GM18909 (cell line): Measurements from ENCODE around the gene B4GALNT4.
"Not testable (repeated sequence)": the region's sequence is repeated elsewhere in the genome, so short reads cannot be mapped to it uniquely, and the experiment has no call there.

ENCODE experiments used
- ATAC-seq: cut with Tn5 transposase; IDR thresholded peaks from one replicate; pipeline ENCODE4 v1.9.1; 2021; ENCODE audit warnings: mild to moderate bottlenecking; ENCODE audit not compliant: unreplicated experiment, poor library complexity

B4GALNT4 gene

DNA sequence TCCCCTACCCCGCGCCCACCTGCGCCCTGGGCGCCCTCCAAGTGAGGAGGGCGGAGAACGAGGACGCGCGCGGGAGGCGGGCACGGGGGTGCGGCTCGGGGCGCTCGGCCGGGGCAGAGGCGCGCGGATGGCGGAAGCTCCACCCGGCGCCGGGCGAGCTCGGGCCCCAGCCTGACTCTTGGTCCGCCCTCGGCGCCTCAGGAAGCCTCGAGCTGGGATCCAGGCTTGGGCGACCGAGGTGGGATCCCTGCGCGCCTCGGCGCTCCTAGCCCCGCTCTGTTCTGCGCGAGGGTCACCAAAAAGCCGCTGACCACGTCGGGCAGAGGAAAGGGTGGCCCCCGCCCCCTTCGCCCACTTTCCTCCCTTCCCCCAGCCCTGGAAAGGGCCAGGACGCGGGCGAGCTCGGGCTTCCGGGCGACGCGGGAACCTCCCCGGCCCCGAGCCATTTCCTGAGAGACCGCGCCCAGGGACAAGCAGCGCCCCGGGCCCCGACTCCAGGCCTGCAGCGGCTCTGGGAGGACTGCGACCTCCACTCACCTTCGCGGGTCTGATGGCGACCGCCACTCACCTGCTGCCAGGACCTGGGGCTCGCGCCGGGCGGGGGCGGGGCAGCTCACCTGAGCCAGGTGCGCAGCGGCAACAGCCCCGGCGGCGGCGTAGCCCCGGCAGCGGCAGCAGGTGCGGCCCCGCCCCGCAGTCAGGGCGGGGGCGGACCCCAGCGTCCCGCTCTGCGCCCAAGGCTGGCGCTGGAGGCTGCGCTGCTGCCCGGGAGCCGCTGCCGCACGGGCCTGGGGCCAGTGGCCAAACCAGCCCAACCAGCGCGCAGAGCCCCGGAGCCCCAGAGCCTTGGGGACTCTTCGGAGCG is 47.7 kb downstream of the B4GALNT4 start:
- ATAC-seq = no peak

DNA sequence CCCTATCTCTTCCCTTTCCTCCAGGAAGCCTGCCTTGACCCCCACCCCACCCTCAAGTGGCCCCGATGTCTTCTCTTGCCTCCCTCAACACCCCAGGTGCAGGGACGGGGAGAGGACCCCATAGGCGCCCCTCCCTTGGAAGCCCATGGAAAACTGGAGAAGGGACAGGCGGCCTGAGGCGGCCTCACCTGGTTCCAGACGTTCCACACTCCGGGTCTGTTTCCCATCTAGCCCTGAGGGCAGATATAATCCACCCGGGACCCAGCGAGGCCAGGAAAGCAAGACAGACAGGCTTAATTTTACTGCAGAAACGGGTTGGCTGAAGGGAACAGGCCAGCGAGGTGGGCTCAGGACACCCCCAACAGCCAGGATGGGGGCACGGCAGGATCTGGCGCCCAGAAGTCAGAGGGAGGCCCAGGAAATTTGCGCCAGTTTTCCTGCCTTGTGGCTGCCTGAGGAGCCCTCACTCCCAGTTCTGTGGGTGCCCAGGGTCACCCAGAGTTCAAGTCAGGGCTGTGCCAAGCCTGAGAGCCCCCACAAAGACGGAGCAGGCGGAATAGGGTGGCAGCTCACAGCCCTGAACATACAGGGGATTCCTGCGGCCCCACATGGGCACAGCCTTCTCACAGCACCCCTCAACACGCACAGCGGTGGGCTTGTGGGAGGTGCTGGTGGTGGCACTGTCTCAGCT is 48.5 kb downstream of the B4GALNT4 start:
- no peak for ATAC-seq

DNA sequence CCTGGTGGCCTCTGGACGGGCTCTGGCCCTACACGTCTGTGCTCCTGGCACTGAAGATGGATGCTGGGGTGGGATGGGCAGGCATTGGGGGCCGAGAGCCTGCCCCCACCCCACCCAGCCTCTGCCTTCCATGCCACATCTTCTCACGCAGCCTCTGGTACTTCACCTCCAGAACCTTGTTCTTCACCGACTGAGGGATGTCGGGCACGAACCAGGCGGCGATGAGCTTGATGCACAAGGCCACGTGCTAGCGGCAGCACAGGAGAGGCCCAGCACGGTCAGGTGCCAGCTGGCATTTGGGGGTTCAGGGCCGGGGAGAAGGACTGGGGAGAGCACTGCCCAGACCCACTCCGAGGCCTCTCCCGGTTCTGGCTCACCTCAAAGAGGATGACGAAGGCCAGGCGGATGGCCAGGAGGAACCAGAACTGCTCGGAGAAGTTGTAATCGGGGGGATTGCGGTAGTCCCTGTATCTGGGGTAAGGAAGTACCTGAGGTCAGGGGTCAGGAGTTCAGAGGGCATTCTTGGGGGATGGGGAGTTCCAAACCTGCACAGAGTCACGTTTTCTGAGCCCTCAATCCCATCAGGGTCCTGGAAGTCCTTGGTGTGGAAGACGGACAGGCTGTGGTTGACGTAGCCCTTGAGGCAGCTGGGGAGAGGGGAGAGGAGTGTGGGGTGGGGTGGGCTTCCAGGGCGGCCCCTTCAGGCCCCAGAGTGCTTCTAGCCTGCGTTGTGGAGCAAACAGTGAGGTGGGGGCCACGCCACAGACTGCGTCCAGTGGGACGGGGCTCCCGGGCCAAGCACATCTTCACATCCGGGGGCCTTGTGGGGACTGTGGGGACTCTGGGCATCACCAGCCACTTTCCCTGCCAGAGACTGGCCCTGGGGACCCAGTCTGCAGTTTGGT is 49.3 kb downstream of the B4GALNT4 start:
- ATAC-seq = no peak

DNA sequence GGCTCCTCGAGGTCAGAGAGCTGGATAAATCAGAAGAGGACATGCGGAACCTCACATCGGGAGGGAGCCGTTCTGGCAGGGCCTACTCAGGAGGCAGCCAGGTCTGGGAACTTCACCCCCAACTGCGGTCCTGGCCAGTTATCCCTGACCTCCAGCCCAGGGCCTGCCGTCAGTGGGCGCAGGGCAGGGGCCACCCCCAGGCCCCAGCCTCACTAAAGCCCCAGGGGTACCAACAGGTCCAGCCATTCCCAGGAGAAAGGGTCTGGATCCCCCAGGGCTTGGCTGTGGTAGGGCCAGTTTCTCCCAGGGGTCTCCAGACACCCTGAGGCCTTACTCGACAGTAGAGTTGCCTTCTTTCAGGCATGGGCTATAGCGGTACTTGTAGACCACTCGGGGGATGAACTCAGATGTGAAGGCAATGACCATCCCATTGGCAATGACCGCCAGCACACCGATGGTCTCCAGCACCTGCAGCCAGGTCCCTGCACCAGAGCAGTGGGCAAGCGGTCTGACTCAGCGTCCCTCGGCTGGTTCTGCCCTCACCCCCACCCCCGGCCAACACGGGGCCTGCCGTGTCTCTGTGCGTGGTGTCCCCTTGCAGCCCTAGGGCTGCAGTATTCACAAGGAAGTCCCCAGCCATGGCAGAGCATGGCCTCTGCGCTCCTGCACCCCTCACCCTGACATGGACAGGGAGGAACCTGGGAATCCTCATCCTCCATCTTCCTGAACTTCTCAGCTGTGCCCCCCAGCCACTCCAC is 50.1 kb downstream of the B4GALNT4 start:
- no peak for ATAC-seq

DNA sequence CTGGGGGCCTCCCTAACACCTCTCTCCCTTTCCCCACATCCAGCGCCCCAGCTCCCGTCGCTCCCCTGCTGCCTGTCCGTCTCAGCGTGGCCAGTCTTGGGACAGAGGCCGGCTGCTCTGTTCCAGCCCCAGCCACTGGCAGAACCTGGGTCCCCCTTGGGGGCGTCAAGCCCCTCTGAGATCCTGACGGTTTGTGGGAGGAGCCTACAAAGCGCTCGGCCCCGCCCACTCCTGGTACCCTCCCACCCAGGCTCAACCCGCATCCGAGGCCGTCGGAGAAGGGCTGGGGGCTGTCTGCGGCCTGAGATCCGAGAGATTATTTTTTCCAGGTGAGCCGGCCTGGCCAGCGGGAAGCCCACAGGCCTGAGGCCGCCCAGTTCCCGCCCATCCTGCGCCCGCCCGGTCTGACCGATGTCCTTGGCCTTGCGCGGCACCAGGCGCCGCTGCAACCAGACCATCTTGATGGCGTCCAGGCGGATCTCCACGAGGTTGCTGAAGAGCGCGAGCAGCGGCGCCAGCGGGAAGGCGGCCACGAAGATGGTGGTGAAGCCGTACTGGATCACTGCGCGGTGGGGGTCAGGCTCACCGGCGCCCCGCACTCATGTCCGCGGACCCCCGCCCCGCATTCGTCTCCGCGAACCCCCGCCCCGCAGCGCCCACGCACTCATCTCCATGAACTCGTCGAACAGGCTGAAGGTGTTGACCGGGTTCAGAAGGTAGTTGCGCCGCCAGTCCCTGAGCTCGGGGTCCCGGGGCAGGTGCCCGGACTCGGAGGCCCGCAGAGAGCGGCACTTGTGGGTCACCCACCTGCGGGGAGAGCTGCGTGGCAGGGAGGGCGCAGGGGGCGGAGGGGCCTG is 51.0 kb downstream of the B4GALNT4 start:
- ATAC-seq = no peak

DNA sequence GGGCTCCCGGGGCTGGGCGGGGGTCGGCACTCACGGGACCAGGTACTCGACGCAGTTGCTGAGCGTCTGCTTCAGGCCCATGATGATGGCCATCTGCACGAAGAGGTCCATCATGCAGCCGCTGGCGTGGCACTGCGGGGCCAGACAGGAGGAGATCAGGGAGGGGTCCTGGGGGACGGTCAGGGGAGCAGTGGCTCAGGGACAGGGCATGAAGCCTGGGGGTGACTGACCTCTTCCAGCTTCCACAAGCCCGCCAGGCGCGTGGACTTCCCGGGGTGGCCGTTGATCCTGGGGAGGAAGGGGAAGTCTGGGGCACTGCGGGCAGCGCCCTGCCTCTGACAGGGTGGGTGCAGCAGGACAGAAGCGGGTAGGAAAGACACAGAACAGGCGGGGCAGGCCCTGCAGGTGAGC is 51.6 kb downstream of the B4GALNT4 start:
- no peak for ATAC-seq

DNA sequence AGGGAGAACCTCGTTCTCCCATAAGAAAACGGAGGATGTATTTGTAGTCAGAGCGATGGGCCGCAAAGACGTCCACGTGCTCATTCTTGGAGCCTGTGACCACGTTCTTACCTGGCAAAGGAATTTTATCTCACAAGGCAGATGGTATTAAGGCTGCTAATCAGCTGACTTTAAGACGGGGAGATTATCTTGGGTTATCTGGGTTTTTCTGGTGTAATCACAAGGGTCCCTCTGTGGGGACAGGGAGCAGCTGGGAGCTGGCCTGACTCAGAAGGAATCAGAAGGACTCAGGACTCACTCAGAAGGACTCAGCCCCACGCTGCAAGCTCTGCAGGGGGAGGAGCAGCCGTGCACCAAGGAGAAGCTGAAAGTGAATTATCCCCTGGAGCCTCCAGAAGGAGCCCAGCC is 53.0 kb downstream of the B4GALNT4 start:
- no peak for ATAC-seq

DNA sequence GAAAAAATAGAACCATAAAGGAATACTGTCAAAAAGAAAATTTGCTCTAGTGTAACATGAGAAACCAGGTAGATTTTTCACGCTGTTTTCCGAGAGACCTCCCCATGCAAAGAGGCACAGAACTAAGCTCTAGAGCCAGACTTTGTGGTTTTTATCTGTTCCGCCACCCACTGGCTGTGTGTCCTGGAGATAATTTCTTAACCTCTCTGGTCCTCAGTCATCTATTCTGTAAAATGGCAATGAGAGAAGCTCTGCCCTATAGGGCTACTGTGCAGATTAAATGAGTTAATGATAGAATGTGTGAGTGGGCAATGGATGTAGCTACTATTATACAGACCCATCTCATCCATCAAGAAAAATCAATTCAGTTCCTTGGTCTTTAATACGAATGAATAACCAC is 54.9 kb downstream of the B4GALNT4 start:
- ATAC-seq = no peak

DNA sequence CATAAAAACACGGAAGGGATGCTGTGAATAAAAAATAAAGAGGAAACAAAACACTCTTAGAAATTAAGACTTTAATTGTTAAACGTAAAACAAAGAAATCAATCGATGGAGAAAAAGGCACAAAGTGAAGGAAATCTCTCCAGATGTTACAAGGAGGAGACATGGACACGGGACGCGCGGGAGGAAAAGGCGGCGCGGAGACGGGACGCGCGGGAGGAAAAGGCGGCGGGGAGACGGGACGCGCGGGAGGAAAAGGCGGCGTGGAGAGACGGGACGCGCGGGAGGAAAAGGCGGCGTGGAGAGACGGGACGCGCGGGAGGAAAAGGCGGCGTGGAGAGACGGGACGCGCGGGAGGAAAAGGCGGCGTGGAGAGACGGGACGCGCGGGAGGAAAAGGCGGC is 55.5 kb downstream of the B4GALNT4 start:
- ATAC-seq = not testable (repeated sequence)

DNA sequence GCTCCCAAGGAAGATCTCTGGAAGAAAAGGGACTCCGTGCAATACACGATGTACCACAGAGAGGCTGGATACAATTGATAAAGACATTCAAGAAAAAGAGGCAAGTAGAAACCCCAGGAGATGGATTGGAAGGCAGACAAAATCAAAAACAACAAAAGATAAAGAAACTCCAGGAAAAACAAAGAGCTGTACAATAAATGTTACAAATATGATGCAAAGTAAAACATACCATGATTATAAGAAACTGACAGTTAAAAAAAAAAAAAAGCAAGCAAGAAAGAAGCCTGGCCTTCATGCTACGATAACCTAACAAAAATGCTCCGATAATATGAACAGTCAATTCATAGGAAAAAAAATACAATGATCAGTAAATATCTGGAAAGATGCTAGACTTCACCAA is 56.0 kb downstream of the B4GALNT4 start:
- ATAC-seq = no peak

DNA sequence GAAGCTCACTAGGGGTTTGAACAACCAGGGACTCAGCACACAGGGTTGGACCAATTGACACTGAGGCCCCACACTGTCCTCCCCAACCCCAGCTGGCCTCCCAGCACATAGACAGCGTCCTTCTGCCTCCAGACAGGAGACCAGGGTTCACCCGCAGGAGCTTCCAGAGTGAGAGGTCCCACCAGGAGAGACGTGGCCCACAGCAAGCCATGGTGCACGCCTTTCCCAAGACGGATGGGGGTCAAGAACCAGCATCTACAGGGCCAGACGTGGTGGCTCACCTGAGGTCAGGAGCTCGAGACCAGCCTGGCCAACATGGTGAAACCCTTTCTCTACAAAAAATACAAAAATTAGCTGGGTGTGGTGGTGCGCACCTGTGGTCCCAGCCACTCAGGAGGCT is 57.6 kb downstream of the B4GALNT4 start:
- ATAC-seq = no peak

DNA sequence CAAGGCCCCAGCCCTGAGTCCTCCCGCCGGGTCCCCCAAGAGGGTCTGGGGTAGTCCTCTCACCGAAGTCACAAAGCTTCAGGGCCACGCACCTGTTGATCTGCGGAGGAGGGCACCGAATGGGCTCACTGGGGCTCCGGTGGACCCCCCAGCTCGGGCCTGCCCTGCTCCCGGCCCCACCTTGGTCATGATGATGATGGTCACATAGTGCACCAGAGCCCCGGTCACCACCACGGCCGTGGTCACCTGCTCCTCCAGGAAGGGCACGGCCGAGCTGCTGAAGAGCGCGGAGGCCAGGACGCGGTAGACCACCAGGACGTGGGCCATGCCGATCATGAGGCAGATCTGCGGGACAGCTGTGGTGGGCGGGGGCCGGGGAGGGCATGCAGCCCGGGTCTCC is 59.0 kb downstream of the B4GALNT4 start:
- ATAC-seq = no peak

DNA sequence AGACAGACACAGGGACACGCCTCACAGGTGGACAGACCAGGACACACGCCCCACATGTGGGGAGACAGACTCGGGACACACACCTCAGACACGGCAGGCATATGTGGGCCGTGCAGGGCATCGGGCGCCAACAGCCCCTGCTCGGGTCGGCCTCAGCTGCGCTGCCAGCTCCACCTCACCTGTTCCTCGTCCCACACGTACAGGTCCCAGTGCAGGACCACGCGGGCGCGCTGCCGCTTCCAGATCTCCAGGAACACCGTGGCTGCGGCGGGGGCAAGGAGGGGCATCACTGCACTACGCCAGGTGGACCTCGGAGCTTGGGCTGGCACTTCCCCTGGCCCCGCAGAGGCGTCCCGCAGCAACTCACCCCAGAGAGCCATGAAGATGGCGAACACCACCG is 60.1 kb downstream of the B4GALNT4 start:
- no peak for ATAC-seq

DNA sequence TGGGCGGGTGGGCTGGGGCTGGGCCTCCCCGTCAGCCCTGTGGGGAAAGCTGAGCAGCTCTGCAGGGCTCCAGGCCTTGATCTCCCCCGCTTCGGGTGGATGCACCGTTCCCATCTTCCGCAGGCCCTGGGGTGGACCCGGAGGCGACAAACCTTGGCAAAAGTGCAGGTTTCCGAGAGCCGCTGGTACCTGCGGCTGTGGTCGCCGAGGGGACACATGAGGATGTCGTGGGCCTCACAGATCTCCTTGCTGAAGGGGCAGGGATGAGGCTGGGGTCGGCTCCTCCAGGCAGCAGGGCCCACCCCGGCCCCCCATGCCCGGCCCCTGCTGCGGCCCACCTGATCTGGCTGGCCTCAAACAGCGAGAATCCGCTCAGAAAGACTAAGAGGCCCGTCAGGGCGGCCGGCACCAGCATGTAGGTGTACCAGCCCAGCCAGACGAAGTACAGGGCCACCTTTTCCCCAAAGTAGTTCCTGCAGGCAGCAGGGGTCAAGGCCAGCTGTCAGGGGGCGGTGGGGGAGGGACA is 60.7 kb downstream of the B4GALNT4 start:
- no peak for ATAC-seq
